HTERT RPE-1 (cell line): ENCODE results near the gene CMTM4.
"Not testable (repeated sequence)": the region's sequence is repeated elsewhere in the genome, so short reads cannot be mapped to it uniquely, and the experiment has no call there.

ENCODE experiments used
- in situ Hi-C: fragments of 300-500 bp; cut with MboI; formaldehyde crosslinking; loops from 4 replicates; pipeline ENCODE4 v1.14.3; 2020; ENCODE audit warnings: low sequenced_read_pairs

The CMTM4 gene

GRCh38 chr16:66596986-66597848 lies 99.3 kb downstream of the CMTM4 start:
- in situ Hi-C loops, result no loop called here

- in situ Hi-C loops, result not testable (repeated sequence)
Observed at GRCh38 chr16:66596559-66596958, 100.0 kb downstream of the CMTM4 start.

- in situ Hi-C loops, result no loop called here
Observed at GRCh38 chr16:66594739-66595138, 101.8 kb downstream of the CMTM4 start.

- in situ Hi-C loops, result no loop called here
Observed at GRCh38 chr16:66592814-66593213, 103.7 kb downstream of the CMTM4 start.

GRCh38 chr16:66592241-66592640 lies 104.3 kb downstream of the CMTM4 start:
- in situ Hi-C loops, result no loop called here

GRCh38 chr16:66591018-66591417 lies 105.5 kb downstream of the CMTM4 start:
- in situ Hi-C loops, result no loop called here

- in situ Hi-C loops, result no loop called here
Observed at GRCh38 chr16:66590322-66590721, 106.2 kb downstream of the CMTM4 start.

- in situ Hi-C loops, result no loop called here
Observed at GRCh38 chr16:66588981-66589713, 107.4 kb downstream of the CMTM4 start.

GRCh38 chr16:66587881-66588600 lies 108.5 kb downstream of the CMTM4 start:
- in situ Hi-C loops, result no loop called here

GRCh38 chr16:66585481-66586239 lies 110.9 kb downstream of the CMTM4 start:
- in situ Hi-C loops, result no loop called here

- in situ Hi-C loops, result no loop called here
Observed at GRCh38 chr16:66581246-66581952, 115.1 kb downstream of the CMTM4 start.

- in situ Hi-C loops, result no loop called here
Observed at GRCh38 chr16:66580605-66581209, 115.8 kb downstream of the CMTM4 start.

GRCh38 chr16:66578651-66579531 lies 117.7 kb downstream of the CMTM4 start, which contains the start of gene CMTM2:
CMTM2 (plus strand) TSS chr16:66579463; CDS start chr16:66579608, 145 bp downstream.
- in situ Hi-C loops, result no loop called here

GRCh38 chr16:66576296-66576695 lies 120.2 kb downstream of the CMTM4 start:
- in situ Hi-C loops, result no loop called here

GRCh38 chr16:66575060-66575459 lies 121.5 kb downstream of the CMTM4 start:
- in situ Hi-C loops, result no loop called here

- in situ Hi-C loops, result no loop called here
Observed at GRCh38 chr16:66574531-66574930, 122.0 kb downstream of the CMTM4 start.

- in situ Hi-C loops, result no loop called here
Observed at GRCh38 chr16:66574081-66574480, 122.5 kb downstream of the CMTM4 start.

GRCh38 chr16:66572356-66572755 lies 124.2 kb downstream of the CMTM4 start:
- in situ Hi-C loops, result no loop called here
